Measurements from ENCODE around the gene HOXC12.

DNA sequence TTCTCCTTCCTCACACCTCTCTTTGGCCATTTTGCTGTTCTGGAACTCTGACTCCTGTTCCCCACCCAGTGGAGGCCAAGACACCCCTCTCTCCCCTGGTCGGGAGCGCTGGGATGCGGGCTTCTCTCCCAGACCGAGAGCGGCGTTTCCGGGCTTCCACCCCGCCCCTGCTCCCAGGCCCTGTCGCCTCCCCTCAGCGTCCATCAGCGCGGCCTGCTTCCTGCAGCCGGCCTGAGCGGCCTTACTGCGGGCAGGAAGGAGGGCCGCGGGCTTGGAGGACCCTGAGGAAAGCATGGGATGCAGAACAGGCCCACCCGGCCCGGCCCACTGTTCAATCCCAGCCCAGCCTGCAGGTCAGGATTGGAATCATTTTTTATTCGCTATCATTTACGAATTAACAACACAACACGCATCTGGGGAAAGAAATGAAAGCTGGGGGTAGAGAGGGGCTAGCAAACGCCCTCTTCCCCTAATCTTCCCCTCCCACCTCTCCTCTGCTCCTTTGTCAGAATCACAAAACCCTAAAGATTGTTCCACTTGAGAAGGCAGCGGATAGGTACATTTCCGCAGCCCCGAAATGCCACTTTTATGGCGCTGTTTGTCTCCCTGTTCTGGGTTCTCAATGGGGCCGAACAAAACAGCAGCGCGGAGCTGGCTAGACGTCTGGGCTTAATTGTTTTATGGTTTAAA, 50.3 kb downstream of the HOXC12 start:
- TF ChIP-seq POLR2A (IDR thresholded peaks at IDR 0.05): no peak
- TF ChIP-seq, protein P1, sequence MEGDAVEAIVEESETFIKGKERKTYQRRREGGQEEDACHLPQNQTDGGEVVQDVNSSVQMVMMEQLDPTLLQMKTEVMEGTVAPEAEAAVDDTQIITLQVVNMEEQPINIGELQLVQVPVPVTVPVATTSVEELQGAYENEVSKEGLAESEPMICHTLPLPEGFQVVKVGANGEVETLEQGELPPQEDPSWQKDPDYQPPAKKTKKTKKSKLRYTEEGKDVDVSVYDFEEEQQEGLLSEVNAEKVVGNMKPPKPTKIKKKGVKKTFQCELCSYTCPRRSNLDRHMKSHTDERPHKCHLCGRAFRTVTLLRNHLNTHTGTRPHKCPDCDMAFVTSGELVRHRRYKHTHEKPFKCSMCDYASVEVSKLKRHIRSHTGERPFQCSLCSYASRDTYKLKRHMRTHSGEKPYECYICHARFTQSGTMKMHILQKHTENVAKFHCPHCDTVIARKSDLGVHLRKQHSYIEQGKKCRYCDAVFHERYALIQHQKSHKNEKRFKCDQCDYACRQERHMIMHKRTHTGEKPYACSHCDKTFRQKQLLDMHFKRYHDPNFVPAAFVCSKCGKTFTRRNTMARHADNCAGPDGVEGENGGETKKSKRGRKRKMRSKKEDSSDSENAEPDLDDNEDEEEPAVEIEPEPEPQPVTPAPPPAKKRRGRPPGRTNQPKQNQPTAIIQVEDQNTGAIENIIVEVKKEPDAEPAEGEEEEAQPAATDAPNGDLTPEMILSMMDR (IDR thresholded peaks at IDR 0.05): no peak
